Activated CD8-positive, alpha-beta T cell treated with anti-CD3 and anti-CD28 coated beads for 36 hours (primary cell): ENCODE results near the gene GJA3. TPM values are rescaled to one million over a fixed set of nuclear protein-coding genes. Genes with fewer than 3 reads are reported as not detected.
A peak's percentile ranks its signal among the peaks of the same experiment; 100 is the strongest.

Experiments
- ATAC-seq: fragments of 200-7000 bp; cut with Tn5 transposase; one replicate; pipeline ENCODE4 v1.10.0; 2021; ENCODE audit warnings: mild to moderate bottlenecking, moderate library complexity
- CTCF ChIA-PET: fragments of 350-600 bp; sonication (Branson Sonifier 250); formaldehyde crosslinking; loops from one replicate; lab custom pipeline; 2021; ENCODE audit warnings: antibody characterized with exemption; lab: Charles Lee
- POLR2A ChIA-PET: fragments of 350-600 bp; sonication (Branson Sonifier 250); formaldehyde crosslinking; loops from one replicate; lab custom pipeline; 2021; ENCODE audit warnings: antibody characterized with exemption; lab: Charles Lee
- DNase-seq: peaks from one replicate; pipeline ENCODE4 v3.0.0-alpha.2; 2020
- H3K27ac Mint-ChIP-seq: one replicate; pipeline ENCODE4 v1.8.0; 2021; ENCODE audit warnings: mild to moderate bottlenecking, mixed read lengths
- H3K27me3 Mint-ChIP-seq: one replicate; pipeline ENCODE4 v1.8.0; 2021; ENCODE audit warnings: mixed read lengths
- H3K36me3 Mint-ChIP-seq: one replicate; pipeline ENCODE4 v1.8.0; 2021; ENCODE audit warnings: low read depth, mixed read lengths
- H3K4me1 Mint-ChIP-seq: one replicate; pipeline ENCODE4 v1.8.0; 2021; ENCODE audit warnings: low read depth, mixed read lengths
- H3K4me3 Mint-ChIP-seq: one replicate; pipeline ENCODE4 v1.8.0; 2021; ENCODE audit warnings: mild to moderate bottlenecking, moderate library complexity, mixed read lengths
- H3K9me3 Mint-ChIP-seq: one replicate; pipeline ENCODE4 v1.8.0; 2021; ENCODE audit warnings: mixed read lengths
- CTCF ChIP-seq: fragments of 200-600 bp; IDR thresholded peaks from one replicate; pipeline ENCODE4 v1.8.0; 2022; ENCODE audit warnings: antibody characterized with exemption, mild to moderate bottlenecking
- intact Hi-C: fragments of 100-400 bp; cut with micrococcal nuclease; formaldehyde crosslinking; loops from one replicate; pipeline ENCODE4 v1.10.0; 2022
- total RNA-seq, 2 experiments: library from RNA; stranded (reverse); gene quantifications; one replicate each; pipeline ENCODE4 v1.2.3, GENCODE V29; 2021

Gene GJA3
- total RNA-seq, 2 experiments from 2014 or later, result 0.32 to 0.51 TPM

GRCh38 chr13:20185366-20186056 lies 24.7 kb upstream of the GJA3 start:
- peaks cover 23% of the 10 kb centered on the region for H3K27me3 Mint-ChIP-seq
- no peak for ATAC-seq
- H3K36me3 Mint-ChIP-seq, result no peaks in the 10 kb centered on the region
- POLR2A ChIA-PET, result no interaction called here
- no peak overlapping the region for H3K27ac Mint-ChIP-seq
- CTCF ChIA-PET, result interaction anchor here (1.1 to 4.3 kb wide), 4 partner anchors 11 to 739 kb away, joined by 3 to 36 read pairs (median 4); no protein-coding TSS in a partner anchor
- no peak for DNase-seq
- TF ChIP-seq CTCF, result no peak
- H3K9me3 Mint-ChIP-seq, result no peaks in the 10 kb centered on the region
- H3K4me3 Mint-ChIP-seq, result no peak overlapping the region
- H3K4me1 Mint-ChIP-seq, result peaks cover 2% of the 10 kb centered on the region
- intact Hi-C loops, result loop anchor here (10.0 kb wide), 1 partner anchor 739 kb away; no protein-coding TSS in a partner anchor

- ChIA-PET CTCF (interaction anchor here (0.8 to 2.2 kb wide), 12 partner anchors 9 to 311 kb away, joined by 3 to 13 read pairs (median 4); partner anchors contain the start of genes GJA3 and GJB2), POLR2A (no interaction called here)
- Mint-ChIP-seq H3K4me1 (no peaks in the 10 kb centered on the region), H3K27me3 (peaks cover 34% of the 10 kb centered on the region), H3K27ac (no peak overlapping the region), H3K9me3 (no peaks in the 10 kb centered on the region), H3K36me3 (no peaks in the 10 kb centered on the region), H3K4me3 (no peak overlapping the region)
- DNase-seq, result peak; percentile 58
- peak; percentile 86 for TF ChIP-seq CTCF
- intact Hi-C loops, result loop anchor here (10.0 kb wide), 1 partner anchor 742 kb away; no protein-coding TSS in a partner anchor
- ATAC-seq, result peak; percentile 100
These were observed 21.5 kb upstream of the GJA3 start for GRCh38 chr13:20182231-20182846.

GRCh38 chr13:20181188-20181587 lies 20.3 kb upstream of the GJA3 start:
- Mint-ChIP-seq H3K4me3 (no peak overlapping the region), H3K27ac (no peak overlapping the region), H3K27me3 (peaks cover 40% of the 10 kb centered on the region), H3K4me1 (no peaks in the 10 kb centered on the region), H3K9me3 (no peaks in the 10 kb centered on the region), H3K36me3 (no peaks in the 10 kb centered on the region)
- no peak for TF ChIP-seq CTCF
- intact Hi-C loops, result loop anchor here (10.0 kb wide), 1 partner anchor 744 kb away; no protein-coding TSS in a partner anchor
- ATAC-seq (no peak), DNase-seq (no peak)
- ChIA-PET CTCF (interaction anchor here (0.9 to 2.2 kb wide), 5 partner anchors 10 to 312 kb away, joined by 3 to 13 read pairs (median 4); partner anchors contain the start of gene GJB2), POLR2A (no interaction called here)

GRCh38 chr13:20178156-20178555 lies 17.3 kb upstream of the GJA3 start:
- Mint-ChIP-seq H3K27ac (no peak overlapping the region), H3K36me3 (no peaks in the 10 kb centered on the region), H3K4me1 (peaks cover 23% of the 10 kb centered on the region), H3K27me3 (peaks cover 59% of the 10 kb centered on the region), H3K9me3 (no peaks in the 10 kb centered on the region), H3K4me3 (no peak overlapping the region)
- intact Hi-C loops, result no loop called here
- ChIA-PET CTCF (no interaction called here), POLR2A (no interaction called here)
- TF ChIP-seq CTCF, result no peak
- ATAC-seq, result no peak
- DNase-seq, result no peak
